Transverse colon (tissue), 4 donors: ENCODE measurements around the gene FRS3. TPM values are rescaled to one million over a fixed set of nuclear protein-coding genes. Genes with fewer than 3 reads are reported as not detected.

Experiments used
- DNase-seq: peaks from one replicate; pipeline ENCODE4 v3.0.0-alpha.2; 2019
- H3K27ac ChIP-seq, 4 donors: fragments of 200-600 bp; sonication (generic); 2 replicates each; pipeline ENCODE4 v1.5.1; 2016 to 2018; ENCODE audit warnings: inconsistent platforms in 4 of 4
- H3K27me3 ChIP-seq: fragments of 200-600 bp; sonication (generic); 2 replicates; pipeline ENCODE4 v1.5.1; 2017; ENCODE audit warnings: inconsistent platforms
- H3K36me3 ChIP-seq, 4 donors: fragments of 200-600 bp; sonication (generic); 2 replicates each; pipeline ENCODE4 v1.5.1; 2017 to 2019; ENCODE audit warnings: inconsistent platforms in 4 of 4
- H3K4me1 ChIP-seq, 4 donors: fragments of 200-600 bp; sonication (generic); 2 replicates each; pipeline ENCODE4 v1.5.1; 2017 to 2020; ENCODE audit warnings: inconsistent platforms in 4 of 4
- H3K4me3 ChIP-seq, 4 donors: fragments of 200-600 bp; sonication (generic); 1 replicate in 1 of 4; 2 replicates in 3 of 4; pipeline versions ENCODE4 v1.5.1 to v1.6.1; 2017 to 2019; ENCODE audit warnings: inconsistent platforms in 4 of 4
- H3K9me3 ChIP-seq, 2 donors: fragments of 200-600 bp; sonication (generic); 2 replicates each; pipeline ENCODE4 v1.5.1; 2017 to 2019; ENCODE audit warnings: inconsistent platforms in 2 of 2
- CTCF ChIP-seq, 5 experiments: fragments of 200-600 bp in 3 of 5; fragments of 450-650 bp in 2 of 5; sonication (generic) in 3 of 5; IDR thresholded peaks; 1 replicate in 2 of 5; 2 replicates in 3 of 5; pipeline ENCODE4 v1.5.1; 2016 to 2017; ENCODE audit warnings: antibody characterized with exemption in 5 of 5, inconsistent platforms in 3 of 5, mild to moderate bottlenecking in 2 of 5, moderate library complexity in 1 of 5
- EP300 ChIP-seq: sonication (generic); formaldehyde crosslinking; IDR thresholded peaks from one replicate; pipeline ENCODE4 v1.6.1; 2017; ENCODE audit warnings: antibody characterized with exemption, low read depth
- POLR2A ChIP-seq: fragments of 450-650 bp; IDR thresholded peaks from one replicate; pipeline ENCODE4 v1.6.1; 2016; ENCODE audit warnings: antibody characterized with exemption, mild to moderate bottlenecking, moderate library complexity
- POLR2AphosphoS5 ChIP-seq, 3 donors: sonication (generic); formaldehyde crosslinking; IDR thresholded peaks; one replicate each; pipeline ENCODE4 v1.6.1; 2016; ENCODE audit warnings: antibody characterized with exemption in 3 of 3
- WGBS, 2 donors: methylation state at CpG; one replicate each; pipeline ENCODE4 v1.1.5; 2018; ENCODE audit warnings: low coverage in 1 of 2; 5-methylcytosine and 5-hydroxymethylcytosine counted together
- in situ Hi-C, 4 donors: fragments of 200-750 bp; cut with MboI; loops; one replicate each; pipeline versions ENCODE4 v1.15.0 to v1.15.1; 2017; ENCODE audit warnings: low sequenced_read_pairs in 3 of 4, low pct_ligation_motif_present in 1 of 4, low pct_unique_long_range_greater_than_20kb in 1 of 4
- intact Hi-C: fragments of 100-400 bp; cut with DNase I; formaldehyde crosslinking; loops from one replicate; pipeline ENCODE4 v1.15.1; 2023; ENCODE audit warnings: low total_unique reads
- total RNA-seq, 4 donors: library from RNA; depleted of rRNA; stranded (reverse); fragments of >200 nt; gene quantifications; one replicate each; pipeline ENCODE4 v1.1.0, GENCODE V29; 2016

FRS3 gene
- total RNA-seq, 4 donors from 2014 or later, result 2.8 to 4.5 (median 3.2) TPM

GRCh38 chr6:41783106-41783780, 3.5 kb upstream of the FRS3 start:
- Histone ChIP-seq H3K36me3 (no peaks in the 10 kb centered on the region), H3K27me3 (no peaks in the 10 kb centered on the region), H3K4me1 (peaks cover 20 to 34% (median 31%) of the 10 kb centered on the region in 4 donors), H3K27ac (no peak overlapping the region), H3K4me3 (no peak overlapping the region), H3K9me3 (no peaks in the 10 kb centered on the region)
- in situ Hi-C loops, result loop anchor here in 3 of 4 donors (5.0 to 25.0 kb wide), 3 partner anchors 129 to 264 kb away; partner anchors contain the start of genes BYSL (in 1 of the 3) and MED20 (in 1 of the 3)
- no peak for DNase-seq
- intact Hi-C loops, result loop anchor here (5.0 kb wide), 1 partner anchor 264 kb away; no protein-coding TSS in a partner anchor
- TF ChIP-seq POLR2A (no peak), CTCF (IDR thresholded peaks at IDR 0.05) (no peak)
- 70 to 74% methylated on average over 3 to 6 of the region's 6 CpGs for WGBS, 2 donors

- H3K36me3 ChIP-seq, result no peaks in the 10 kb centered on the region
- in situ Hi-C loops, result loop anchor here in 3 of 4 donors (5.0 to 25.0 kb wide), 3 partner anchors 131 to 266 kb away; partner anchors contain the start of genes BYSL (in 1 of the 3) and MED20 (in 1 of the 3)
- H3K27ac ChIP-seq, result peak overlapping the region; percentile 88 to 96 (median 92)
- no peaks in the 10 kb centered on the region for H3K9me3 ChIP-seq
- peak; percentile 63 for DNase-seq
- intact Hi-C loops, result loop anchor here (5.0 kb wide), 1 partner anchor 266 kb away; no protein-coding TSS in a partner anchor
- TF ChIP-seq EP300 (no peak), CTCF (IDR thresholded peaks at IDR 0.05) (no peak), POLR2AphosphoS5 (IDR thresholded peaks at IDR 0.05) (no peak), POLR2A (no peak)
- H3K4me1 ChIP-seq, result peaks cover 20 to 34% (median 31%) of the 10 kb centered on the region in 4 donors
- 24% methylated on average over 3 of the region's 3 CpGs; no CpG with 5 or more reads in 1 of the 2 donors for WGBS, 2 donors
- no peaks in the 10 kb centered on the region for H3K27me3 ChIP-seq
- H3K4me3 ChIP-seq, result peak overlapping the region in 3 of 4 donors; percentile 67 to 87 (median 80)
Observed at GRCh38 chr6:41781366-41781730, 1.6 kb upstream of the FRS3 start.

DNA sequence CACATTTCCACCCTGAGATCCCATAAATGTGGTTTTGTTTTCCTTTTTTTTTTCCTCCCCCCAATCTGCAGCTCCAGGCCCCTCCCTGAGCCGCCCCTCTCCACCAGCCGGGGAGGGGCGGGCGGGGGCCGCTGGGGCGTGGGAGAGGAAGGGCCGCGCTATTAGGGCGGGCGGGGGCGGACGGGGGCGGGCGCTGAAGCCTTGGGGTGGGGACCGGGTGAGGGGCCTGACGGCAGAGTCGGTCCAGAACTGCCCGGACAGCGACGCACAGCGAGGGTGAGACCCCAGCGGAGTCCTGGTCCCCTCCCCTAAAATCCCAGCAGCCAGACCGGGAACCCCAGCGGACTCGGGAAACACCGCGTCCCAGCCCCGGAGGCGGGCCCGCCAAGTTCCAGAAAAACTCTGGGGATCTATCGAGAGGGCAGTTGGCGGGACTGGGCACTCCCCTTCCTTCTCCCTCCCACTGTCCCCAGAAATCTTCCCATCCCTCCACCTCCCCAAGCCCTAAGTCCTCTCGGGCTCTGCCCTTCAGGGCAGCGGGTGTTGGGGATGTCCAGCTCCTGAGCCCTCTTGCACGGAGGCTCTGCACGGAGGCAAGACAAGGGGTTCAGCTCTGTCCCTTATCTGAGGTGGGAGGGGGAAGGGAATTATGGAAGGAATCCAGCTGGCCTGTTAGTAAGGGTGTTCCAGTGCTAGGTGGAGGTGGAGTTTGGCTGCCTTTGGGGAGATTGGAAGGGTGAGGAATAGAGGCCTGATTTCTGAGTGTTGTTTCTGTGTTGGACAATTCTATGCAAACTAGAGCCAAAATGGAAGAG, 1.1 kb upstream of the FRS3 start, which contains the start of gene PRICKLE4:
Gene PRICKLE4, plus strand, starts transcription at position 232 of the 815 bp plus-strand sequence. CDS start 2,692 bp downstream, outside the sequence.
- intact Hi-C loops, result loop anchor here (5.0 kb wide), 1 partner anchor 267 kb away; no protein-coding TSS in a partner anchor
- Histone ChIP-seq H3K27ac (peak within 1 kb of the TSS; percentile 88 to 96 (median 92)), H3K36me3 (no peaks in the 10 kb centered on the region), H3K4me1 (peaks cover 14 to 28% (median 25%) of the 10 kb centered on the region in 4 donors), H3K4me3 (peak within 1 kb of the TSS; percentile 67 to 91 (median 84)), H3K27me3 (no peaks in the 10 kb centered on the region), H3K9me3 (no peaks in the 10 kb centered on the region)
- in situ Hi-C loops, result loop anchor here in 3 of 4 donors (5.0 to 25.0 kb wide), 3 partner anchors 132 to 267 kb away; partner anchors contain the start of genes BYSL (in 1 of the 3) and MED20 (in 1 of the 3)
- TF ChIP-seq POLR2A (no peak), POLR2AphosphoS5 (IDR thresholded peaks at IDR 0.05) (peak in 1 of 3 donors; percentile 44)
- DNase-seq, result peak; percentile 59
- WGBS, 2 donors, result 3% methylated on average over 23 of the region's 36 CpGs; no CpG with 5 or more reads in 1 of the 2 donors

- no peak for TF ChIP-seq POLR2AphosphoS5 (IDR thresholded peaks at IDR 0.05)
- in situ Hi-C loops (loop anchor here in 1 of 4 donors (25.0 kb wide), 1 partner anchor 133 kb away; the partner anchor contains the start of genes BYSL and MED20), intact Hi-C loops (loop anchor here (5.0 kb wide), 1 partner anchor 262 kb away; no protein-coding TSS in a partner anchor)
- H3K4me1 ChIP-seq, result peaks cover 13 to 23% (median 20%) of the 10 kb centered on the region in 4 donors
- no peaks in the 10 kb centered on the region for H3K9me3 ChIP-seq
- H3K36me3 ChIP-seq, result peaks cover 0 to 8% (median 3%) of the 10 kb centered on the region in 4 donors
- H3K27me3 ChIP-seq, result no peaks in the 10 kb centered on the region
- DNase-seq, result no peak
- peak overlapping the region; percentile 54 to 87 (median 74) for H3K4me3 ChIP-seq
- H3K27ac ChIP-seq, result peak overlapping the region; percentile 66 to 95 (median 89)
- 3 to 5% methylated on average over 5 to 14 of the region's 16 CpGs for WGBS, 2 donors
Observed at GRCh38 chr6:41779336-41779735, 364 bp downstream of the FRS3 start.
